CD14-positive monocyte (primary cell): ENCODE results near the gene FAT1. TPM values are rescaled to one million over a fixed set of nuclear protein-coding genes. Genes with fewer than 3 reads are reported as not detected.

Source experiments
- DNase-seq, 3 donors: peaks; one replicate each; pipeline ENCODE4 v3.0.0-alpha.2; 2011 to 2022
- H2AFZ ChIP-seq: 2 replicates; pipeline ENCODE4 v1.6.0; 2012; ENCODE audit warnings: mild to moderate bottlenecking, low read depth, low read length, inconsistent platforms; ENCODE audit not compliant: insufficient read depth, poor library complexity, severe bottlenecking
- H3K27ac ChIP-seq, 2 donors: 1 replicate in 1 of 2; 2 replicates in 1 of 2; pipeline ENCODE4 v1.5.1; 2012 to 2013; ENCODE audit warnings: low read length in 2 of 2, control low read depth in 1 of 2, inconsistent platforms in 1 of 2, low read depth in 1 of 2, mild to moderate bottlenecking in 1 of 2
- H3K27me3 ChIP-seq, 2 donors: one replicate each; pipeline versions ENCODE4 v1.6.0 to v1.6.1; 2011 to 2013; ENCODE audit warnings: low read length in 2 of 2; ENCODE audit not compliant: control insufficient read depth in 2 of 2, insufficient read depth in 2 of 2
- H3K36me3 ChIP-seq, 2 donors: replicated peaks in 1 of 2; 1 replicate in 1 of 2; 2 replicates in 1 of 2; pipeline versions ENCODE4 v1.5.1 to v1.6.1; 2012 to 2013; ENCODE audit warnings: low read length in 2 of 2, control low read depth in 1 of 2, inconsistent platforms in 1 of 2, mild to moderate bottlenecking in 1 of 2; ENCODE audit not compliant: insufficient read depth in 2 of 2, control insufficient read depth in 1 of 2
- H3K4me1 ChIP-seq, 2 donors: 1 replicate in 1 of 2; 2 replicates in 1 of 2; pipeline versions ENCODE4 v1.5.1 to v1.6.1; 2012 to 2013; ENCODE audit warnings: low read length in 2 of 2, control low read depth in 1 of 2, inconsistent platforms in 1 of 2, mild to moderate bottlenecking in 1 of 2, moderate library complexity in 1 of 2; ENCODE audit not compliant: insufficient read depth in 2 of 2, control insufficient read depth in 1 of 2
- H3K4me2 ChIP-seq: replicated peaks from 2 replicates; pipeline ENCODE3; 2012; ENCODE audit warnings: low read length, moderate library complexity, mild to moderate bottlenecking; ENCODE audit not compliant: poor library complexity, severe bottlenecking; ENCODE audit errors: extremely low read depth
- H3K4me3 ChIP-seq, 3 experiments: fragments of 200-600 bp in 1 of 3; sonication (generic) in 1 of 3; replicated peaks in 1 of 3; 1 replicate in 2 of 3; 2 replicates in 1 of 3; pipeline ENCODE4 v1.5.1; 2011 to 2013; ENCODE audit warnings: low read length in 3 of 3, mild to moderate bottlenecking in 3 of 3, control low read depth in 2 of 3, low read depth in 2 of 3, inconsistent platforms in 1 of 3, moderate library complexity in 1 of 3
- H3K79me2 ChIP-seq: 2 replicates; pipeline ENCODE4 v1.6.0; 2012; ENCODE audit warnings: mild to moderate bottlenecking, control low read depth, inconsistent platforms, low read length, moderate library complexity; ENCODE audit not compliant: insufficient read depth
- H3K9ac ChIP-seq: 2 replicates; pipeline ENCODE4 v1.6.0; 2017; ENCODE audit warnings: low read length, mild to moderate bottlenecking; ENCODE audit not compliant: insufficient read depth, poor library complexity, severe bottlenecking
- H3K9me3 ChIP-seq, 2 donors: replicated peaks in 1 of 2; 1 replicate in 1 of 2; 2 replicates in 1 of 2; pipeline versions ENCODE4 v1.5.1 to v1.6.1; 2012 to 2013; ENCODE audit warnings: low read length in 2 of 2, control low read depth in 1 of 2; ENCODE audit not compliant: control insufficient read depth in 1 of 2, insufficient read depth in 1 of 2
- H4K20me1 ChIP-seq: 2 replicates; pipeline ENCODE4 v1.6.0; 2012; ENCODE audit warnings: mild to moderate bottlenecking, low read length, control low read depth, moderate library complexity; ENCODE audit not compliant: insufficient read depth
- H3K27ac Mint-ChIP-seq, 7 donors: one replicate each; pipeline ENCODE4 v1.8.0; 2020; ENCODE audit warnings: mild to moderate bottlenecking in 7 of 7, mixed read lengths in 7 of 7, moderate library complexity in 6 of 7, inconsistent platforms in 2 of 7
- H3K27me3 Mint-ChIP-seq, 3 donors: one replicate each; pipeline ENCODE4 v1.8.0; 2021 to 2022; ENCODE audit warnings: low read depth in 3 of 3, mild to moderate bottlenecking in 3 of 3, mixed read lengths in 3 of 3, moderate library complexity in 3 of 3, inconsistent platforms in 1 of 3
- H3K36me3 Mint-ChIP-seq, 2 donors: one replicate each; pipeline ENCODE4 v1.8.0; 2020; ENCODE audit warnings: mixed read lengths in 2 of 2, inconsistent platforms in 1 of 2, mild to moderate bottlenecking in 1 of 2
- H3K4me1 Mint-ChIP-seq: one replicate; pipeline ENCODE4 v1.8.0; 2020; ENCODE audit warnings: mild to moderate bottlenecking, mixed read lengths
- H3K4me3 Mint-ChIP-seq, 2 donors: one replicate each; pipeline ENCODE4 v1.8.0; 2020; ENCODE audit warnings: mild to moderate bottlenecking in 2 of 2, mixed read lengths in 2 of 2, moderate library complexity in 1 of 2
- H3K9me3 Mint-ChIP-seq, 7 donors: one replicate each; pipeline ENCODE4 v1.8.0; 2020 to 2022; ENCODE audit warnings: mixed read lengths in 7 of 7, mild to moderate bottlenecking in 6 of 7, moderate library complexity in 6 of 7, inconsistent platforms in 2 of 7
- CTCF ChIP-seq: fragments of 200-600 bp; IDR thresholded peaks from one replicate; pipeline ENCODE4 v1.8.0; 2022; ENCODE audit warnings: antibody characterized with exemption, mild to moderate bottlenecking
- WGBS: methylation state at CpG from one replicate; pipeline ENCODE4 v1.1.5; 2013; ENCODE audit warnings: missing lambda C conversion rate; ENCODE audit not compliant: insufficient coverage; 5-methylcytosine and 5-hydroxymethylcytosine counted together
- intact Hi-C, 2 donors: fragments of 100-400 bp; cut with micrococcal nuclease; formaldehyde crosslinking; loops; one replicate each; pipeline versions ENCODE4 v1.15.0 to v1.15.1; 2023
- polyA plus RNA-seq, 3 donors: library from polyadenylated mRNA; depleted of rRNA in 1 of 3; unstranded in 2 of 3; stranded (reverse) in 1 of 3; fragments of 300-500 nt in 2 of 3; fragments of >200 nt in 1 of 3; fragmentation: Illumina TruSeq in 2 of 3; gene quantifications; 1 replicate in 2 of 3; 2 replicates in 1 of 3; pipeline ENCODE4 v1.2.3, GENCODE V29; 2012 to 2021

Gene FAT1
- polyA plus RNA-seq, 3 donors: not detected

DNA sequence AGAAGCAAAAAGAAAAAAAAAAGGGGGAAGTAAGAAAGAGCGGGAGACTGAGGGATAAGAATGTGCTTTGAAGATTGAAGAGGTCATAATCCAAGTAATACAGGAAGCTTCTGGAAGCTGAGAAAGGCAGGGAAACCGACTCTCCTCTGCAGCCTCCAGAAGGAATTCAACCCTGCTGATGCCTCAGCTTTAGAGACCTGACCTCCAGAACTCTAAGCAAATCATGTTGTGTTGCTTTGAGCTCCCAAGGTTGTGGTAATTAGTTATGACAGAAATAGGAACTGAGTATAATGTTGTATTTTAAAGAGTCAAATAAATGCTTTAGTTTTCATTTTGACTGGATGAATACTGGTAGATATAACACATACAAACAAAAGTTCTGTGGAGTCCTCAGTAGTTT lies 48.0 kb upstream of the FAT1 start:
- no CpG with 5 or more reads among the region's 2 CpGs for WGBS
- H3K4me2 ChIP-seq: no peak overlapping the region
- H3K4me1 ChIP-seq: no peaks in the 10 kb centered on the region
- no peaks in the 10 kb centered on the region for H3K36me3 Mint-ChIP-seq
- H3K9me3 Mint-ChIP-seq: peaks cover 3 to 14% (median 4%) of the 10 kb centered on the region in 7 donors
- no peaks in the 10 kb centered on the region for H4K20me1 ChIP-seq
- TF ChIP-seq CTCF: no peak
- no peak overlapping the region for H3K4me3 Mint-ChIP-seq
- intact Hi-C loops: no loop called here
- H3K27me3 ChIP-seq: no peaks in the 10 kb centered on the region
- no peak for DNase-seq
- peaks cover 4 to 11% of the 10 kb centered on the region in 2 donors for H3K9me3 ChIP-seq
- H3K36me3 ChIP-seq: no peaks in the 10 kb centered on the region
- no peak overlapping the region for H3K27ac Mint-ChIP-seq
- H2AFZ ChIP-seq: no peak overlapping the region
- H3K4me3 ChIP-seq: no peak overlapping the region
- no peaks in the 10 kb centered on the region for H3K79me2 ChIP-seq
- no peaks in the 10 kb centered on the region for H3K27me3 Mint-ChIP-seq
- no peak overlapping the region for H3K27ac ChIP-seq
- H3K4me1 Mint-ChIP-seq: no peaks in the 10 kb centered on the region
- H3K9ac ChIP-seq: no peak overlapping the region

- Histone ChIP-seq H3K4me2 (no peak overlapping the region), H2AFZ (no peak overlapping the region), H3K27ac (no peak overlapping the region), H3K79me2 (no peaks in the 10 kb centered on the region), H3K27me3 (no peaks in the 10 kb centered on the region), H3K9ac (no peak overlapping the region), H3K36me3 (no peaks in the 10 kb centered on the region), H3K4me1 (no peaks in the 10 kb centered on the region), H3K4me3 (no peak overlapping the region), H4K20me1 (no peaks in the 10 kb centered on the region), H3K9me3 (peaks cover 7 to 16% of the 10 kb centered on the region in 2 donors)
- no peaks in the 10 kb centered on the region for H3K36me3 Mint-ChIP-seq
- intact Hi-C loops: no loop called here
- no peak for TF ChIP-seq CTCF
- H3K27ac Mint-ChIP-seq: no peak overlapping the region
- H3K4me3 Mint-ChIP-seq: no peak overlapping the region
- WGBS: 100% methylated on average over 1 of the region's 4 CpGs
- H3K27me3 Mint-ChIP-seq: no peaks in the 10 kb centered on the region
- H3K4me1 Mint-ChIP-seq: no peaks in the 10 kb centered on the region
- DNase-seq: no peak
- H3K9me3 Mint-ChIP-seq: peaks cover 3 to 12% (median 10%) of the 10 kb centered on the region in 7 donors
These were observed 47.0 kb upstream of the FAT1 start for GRCh38 chr4:186770481-186771175.
